HepG2 (cell line): ENCODE measurements around the gene SENP7. TPM values are rescaled to one million over a fixed set of nuclear protein-coding genes. Genes with fewer than 3 reads are reported as not detected.

ENCODE experiments used
- CHD4 ChIP-seq: fragments of 200-600 bp; sonication (generic); IDR thresholded peaks from 2 replicates; pipeline ENCODE4 v1.7.0; 2017; ENCODE audit warnings: mild to moderate bottlenecking, low read length, borderline replicate concordance
- GTF2F1 ChIP-seq: fragments of 150-350 bp; IDR thresholded peaks from 2 replicates; pipeline ENCODE4 v1.6.1; 2014; ENCODE audit warnings: low read length
- JUNB ChIP-seq: sonication (generic); formaldehyde crosslinking; IDR thresholded peaks from 2 replicates; pipeline ENCODE4 v1.8.0; 2022; ENCODE audit warnings: missing genetic modification reagents, mild to moderate bottlenecking, borderline replicate concordance
- KDM2A ChIP-seq: sonication (generic); formaldehyde crosslinking; IDR thresholded peaks from 2 replicates; pipeline ENCODE4 v1.4.0; 2020; ENCODE audit warnings: low read depth, missing genetic modification reagents, borderline replicate concordance
- KLF9 ChIP-seq: IDR thresholded peaks from 2 replicates; pipeline ENCODE4 v1.6.1; 2016; ENCODE audit warnings: low read depth
- NFAT5 ChIP-seq: sonication (generic); formaldehyde crosslinking; IDR thresholded peaks from 2 replicates; pipeline ENCODE4 v1.4.0; 2020; ENCODE audit warnings: missing genetic modification reagents
- PAX8 ChIP-seq: sonication (generic); formaldehyde crosslinking; IDR thresholded peaks from 2 replicates; pipeline ENCODE4 v1.8.0; 2022; ENCODE audit warnings: mild to moderate bottlenecking, missing genetic modification reagents, borderline replicate concordance
- ZUFSP ChIP-seq: sonication (generic); formaldehyde crosslinking; IDR thresholded peaks from 2 replicates; pipeline ENCODE4 v1.9.0; 2021; ENCODE audit warnings: missing genetic modification reagents, mild to moderate bottlenecking, borderline replicate concordance
- polyA plus RNA-seq, 8 experiments: library from polyadenylated mRNA; depleted of rRNA in 3 of 8; stranded (reverse) in 7 of 8; unstranded in 1 of 8; fragments of >200 nt; fragmentation: Illumina TruSeq in 4 of 8; extraction: Trizol in 4 of 8; gene quantifications; 2 replicates each; pipeline versions ENCODE4 v1.2.1 to v1.2.3, GENCODE V29; 2011 to 2016; ENCODE audit warnings: low read depth in 4 of 8, missing spikeins in 1 of 8, mixed read lengths in 1 of 8; ENCODE audit not compliant: insufficient read depth in 1 of 8
- total RNA-seq, 5 experiments: library from RNA; depleted of rRNA; stranded (reverse); fragments of >200 nt; fragmentation: Illumina TruSeq; extraction: Trizol; gene quantifications; 2 replicates each; pipeline ENCODE4 v1.2.3, GENCODE V29; 2016; ENCODE audit warnings: low read depth in 1 of 5
- TF ChIP-seq, protein P1 (sequence below): sonication (generic); formaldehyde crosslinking; IDR thresholded peaks from 2 replicates; pipeline ENCODE4 v1.4.0; 2020; ENCODE audit warnings: missing genetic modification reagents
- TF ChIP-seq, protein P2 (sequence below): sonication (generic); formaldehyde crosslinking; IDR thresholded peaks from 2 replicates; pipeline ENCODE4 v1.5.1; 2020; ENCODE audit warnings: missing genetic modification reagents, mild to moderate bottlenecking, borderline replicate concordance
- TF ChIP-seq, protein P3 (sequence below): sonication (generic); formaldehyde crosslinking; IDR thresholded peaks from 2 replicates; pipeline ENCODE4 v1.5.0; 2020; ENCODE audit warnings: mild to moderate bottlenecking, missing genetic modification reagents, borderline replicate concordance

The SENP7 gene
- total and polyA plus RNA-seq, 2 of the 13 experiments (the other 11 are each of a cell fraction or from before 2014, with no cell fraction given): 9.1 to 10.3 TPM

DNA sequence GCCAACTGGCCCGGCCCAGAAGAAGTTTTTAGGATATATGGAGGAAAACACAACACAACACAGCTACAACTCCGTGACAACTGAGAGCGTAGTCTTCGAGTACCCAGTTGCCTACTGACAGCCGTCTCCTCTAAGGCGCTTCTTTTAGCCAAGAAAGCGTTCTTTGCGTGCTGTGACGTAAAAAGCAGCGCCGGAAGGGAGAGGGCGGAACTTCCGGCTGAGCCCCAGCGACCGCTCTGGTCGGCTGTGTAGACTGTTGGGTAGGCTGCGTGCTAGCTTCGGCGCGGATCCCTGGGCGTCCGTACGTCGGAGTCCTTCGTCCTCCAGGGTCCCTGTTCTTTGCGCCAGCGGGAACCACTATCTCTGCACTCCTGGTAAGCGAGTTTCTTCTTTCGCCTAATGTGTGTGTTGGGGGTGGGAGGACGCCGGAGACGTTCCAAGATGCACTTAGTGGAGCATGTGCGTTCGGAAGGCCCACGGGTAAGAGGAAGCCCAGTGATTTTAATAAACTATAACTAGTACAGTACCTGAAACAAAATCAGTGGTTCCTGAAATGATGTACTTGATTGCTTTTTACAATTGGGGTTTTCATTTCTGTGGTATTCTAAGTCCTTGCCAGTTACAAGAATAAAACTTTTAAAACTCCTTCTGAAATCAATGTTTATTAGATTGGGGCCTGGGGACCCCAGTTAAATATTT, 48.8 kb upstream of the SENP7 start, which contains the start of gene TRMT10C (continued):
- no peak for TF ChIP-seq ZUFSP
- no peak for TF ChIP-seq KLF9 (CRISPR knock-in tag)
- TF ChIP-seq KDM2A (CRISPR knock-in tag): peak; percentile 91
- TF ChIP-seq, protein P1, sequence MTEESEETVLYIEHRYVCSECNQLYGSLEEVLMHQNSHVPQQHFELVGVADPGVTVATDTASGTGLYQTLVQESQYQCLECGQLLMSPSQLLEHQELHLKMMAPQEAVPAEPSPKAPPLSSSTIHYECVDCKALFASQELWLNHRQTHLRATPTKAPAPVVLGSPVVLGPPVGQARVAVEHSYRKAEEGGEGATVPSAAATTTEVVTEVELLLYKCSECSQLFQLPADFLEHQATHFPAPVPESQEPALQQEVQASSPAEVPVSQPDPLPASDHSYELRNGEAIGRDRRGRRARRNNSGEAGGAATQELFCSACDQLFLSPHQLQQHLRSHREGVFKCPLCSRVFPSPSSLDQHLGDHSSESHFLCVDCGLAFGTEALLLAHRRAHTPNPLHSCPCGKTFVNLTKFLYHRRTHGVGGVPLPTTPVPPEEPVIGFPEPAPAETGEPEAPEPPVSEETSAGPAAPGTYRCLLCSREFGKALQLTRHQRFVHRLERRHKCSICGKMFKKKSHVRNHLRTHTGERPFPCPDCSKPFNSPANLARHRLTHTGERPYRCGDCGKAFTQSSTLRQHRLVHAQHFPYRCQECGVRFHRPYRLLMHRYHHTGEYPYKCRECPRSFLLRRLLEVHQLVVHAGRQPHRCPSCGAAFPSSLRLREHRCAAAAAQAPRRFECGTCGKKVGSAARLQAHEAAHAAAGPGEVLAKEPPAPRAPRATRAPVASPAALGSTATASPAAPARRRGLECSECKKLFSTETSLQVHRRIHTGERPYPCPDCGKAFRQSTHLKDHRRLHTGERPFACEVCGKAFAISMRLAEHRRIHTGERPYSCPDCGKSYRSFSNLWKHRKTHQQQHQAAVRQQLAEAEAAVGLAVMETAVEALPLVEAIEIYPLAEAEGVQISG (CRISPR knock-in tag): peak; percentile 98
- TF ChIP-seq CHD4: no peak
- TF ChIP-seq JUNB (CRISPR knock-in tag): no peak
- TF ChIP-seq, protein P2, sequence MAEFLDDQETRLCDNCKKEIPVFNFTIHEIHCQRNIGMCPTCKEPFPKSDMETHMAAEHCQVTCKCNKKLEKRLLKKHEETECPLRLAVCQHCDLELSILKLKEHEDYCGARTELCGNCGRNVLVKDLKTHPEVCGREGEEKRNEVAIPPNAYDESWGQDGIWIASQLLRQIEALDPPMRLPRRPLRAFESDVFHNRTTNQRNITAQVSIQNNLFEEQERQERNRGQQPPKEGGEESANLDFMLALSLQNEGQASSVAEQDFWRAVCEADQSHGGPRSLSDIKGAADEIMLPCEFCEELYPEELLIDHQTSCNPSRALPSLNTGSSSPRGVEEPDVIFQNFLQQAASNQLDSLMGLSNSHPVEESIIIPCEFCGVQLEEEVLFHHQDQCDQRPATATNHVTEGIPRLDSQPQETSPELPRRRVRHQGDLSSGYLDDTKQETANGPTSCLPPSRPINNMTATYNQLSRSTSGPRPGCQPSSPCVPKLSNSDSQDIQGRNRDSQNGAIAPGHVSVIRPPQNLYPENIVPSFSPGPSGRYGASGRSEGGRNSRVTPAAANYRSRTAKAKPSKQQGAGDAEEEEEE (CRISPR knock-in tag): no peak
- TF ChIP-seq PAX8: no peak
- TF ChIP-seq GTF2F1: no peak
- TF ChIP-seq, protein P3, sequence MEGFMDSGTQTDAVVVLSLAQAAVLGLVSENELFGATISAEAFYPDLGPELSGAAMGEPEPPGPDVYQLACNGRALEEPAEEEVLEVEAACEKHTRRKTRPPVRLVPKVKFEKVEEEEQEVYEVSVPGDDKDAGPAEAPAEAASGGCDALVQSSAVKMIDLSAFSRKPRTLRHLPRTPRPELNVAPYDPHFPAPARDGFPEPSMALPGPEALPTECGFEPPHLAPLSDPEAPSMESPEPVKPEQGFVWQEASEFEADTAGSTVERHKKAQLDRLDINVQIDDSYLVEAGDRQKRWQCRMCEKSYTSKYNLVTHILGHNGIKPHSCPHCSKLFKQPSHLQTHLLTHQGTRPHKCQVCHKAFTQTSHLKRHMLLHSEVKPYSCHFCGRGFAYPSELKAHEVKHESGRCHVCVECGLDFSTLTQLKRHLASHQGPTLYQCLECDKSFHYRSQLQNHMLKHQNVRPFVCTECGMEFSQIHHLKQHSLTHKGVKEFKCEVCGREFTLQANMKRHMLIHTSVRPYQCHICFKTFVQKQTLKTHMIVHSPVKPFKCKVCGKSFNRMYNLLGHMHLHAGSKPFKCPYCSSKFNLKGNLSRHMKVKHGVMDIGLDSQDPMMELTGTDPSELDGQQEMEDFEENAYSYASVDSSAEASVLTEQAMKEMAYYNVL (CRISPR knock-in tag): peak; percentile 34; the same call in 1 of the 2 replicates
- peak; percentile 79 for TF ChIP-seq NFAT5 (CRISPR knock-in tag)
